Neural progenitor cell (in vitro differentiated cells): ENCODE data around the gene PPIB. TPM values are rescaled to one million over a fixed set of nuclear protein-coding genes. Genes with fewer than 3 reads are reported as not detected.

Source experiments
- DNase-seq: peaks from one replicate; pipeline ENCODE4 v3.0.0-alpha.2; 2016; ENCODE audit warnings: low spot score
- H2AFZ ChIP-seq: fragments of 200-600 bp; sonication (generic); replicated peaks from 2 replicates; pipeline ENCODE4 v1.6.1; 2016; ENCODE audit warnings: antibody characterized with exemption
- H3F3A ChIP-seq: fragments of 200-600 bp; sonication (generic); 2 replicates; pipeline ENCODE4 v1.6.1; 2016; ENCODE audit warnings: antibody characterized with exemption, low read depth
- H3K27ac ChIP-seq: fragments of 200-600 bp; sonication (generic); 2 replicates; pipeline ENCODE4 v1.5.1; 2016; ENCODE audit warnings: mild to moderate bottlenecking
- H3K27me3 ChIP-seq: fragments of 200-600 bp; sonication (generic); 2 replicates; pipeline ENCODE4 v1.6.1; 2016; ENCODE audit warnings: mild to moderate bottlenecking, moderate library complexity
- H3K36me3 ChIP-seq: fragments of 200-600 bp; sonication (generic); 2 replicates; pipeline ENCODE4 v1.5.1; 2016
- H3K4me1 ChIP-seq: fragments of 200-600 bp; sonication (generic); 2 replicates; pipeline ENCODE4 v1.6.1; 2016; ENCODE audit warnings: mixed run types
- H3K4me2 ChIP-seq: fragments of 200-600 bp; sonication (generic); 2 replicates; pipeline ENCODE4 v1.6.1; 2016
- H3K4me3 ChIP-seq: fragments of 200-600 bp; sonication (generic); 2 replicates; pipeline ENCODE4 v1.5.1; 2016
- H3K79me2 ChIP-seq: fragments of 200-600 bp; sonication (generic); 2 replicates; pipeline ENCODE4 v1.6.1; 2016; ENCODE audit warnings: low read depth
- H3K9ac ChIP-seq: fragments of 200-600 bp; sonication (generic); 2 replicates; pipeline ENCODE4 v1.6.1; 2016
- H3K9me3 ChIP-seq: fragments of 200-600 bp; sonication (generic); 2 replicates; pipeline ENCODE4 v1.5.1; 2016; ENCODE audit warnings: low read depth
- H4K20me1 ChIP-seq: fragments of 200-600 bp; sonication (generic); 2 replicates; pipeline ENCODE4 v1.6.1; 2016; ENCODE audit warnings: low read depth
- H3K27ac Mint-ChIP-seq: 3 replicates; pipeline ENCODE4 v1.8.0; 2021; ENCODE audit warnings: mixed read lengths
- H3K27me3 Mint-ChIP-seq: 2 replicates; pipeline ENCODE4 v1.8.0; 2022; ENCODE audit warnings: low read depth, mild to moderate bottlenecking, inconsistent platforms, moderate library complexity, mixed read lengths; ENCODE audit not compliant: insufficient read depth
- H3K36me3 Mint-ChIP-seq: 3 replicates; pipeline ENCODE4 v1.8.0; 2021; ENCODE audit warnings: mixed read lengths
- H3K4me1 Mint-ChIP-seq: 3 replicates; pipeline ENCODE4 v1.8.0; 2021; ENCODE audit warnings: mixed read lengths
- H3K4me3 Mint-ChIP-seq: 3 replicates; pipeline ENCODE4 v1.8.0; 2021; ENCODE audit warnings: mild to moderate bottlenecking, moderate library complexity, mixed read lengths
- H3K9me3 Mint-ChIP-seq: 3 replicates; pipeline ENCODE4 v1.8.0; 2020; ENCODE audit warnings: mixed read lengths
- EZH2 ChIP-seq: fragments of 200-600 bp; sonication (generic); IDR thresholded peaks from 2 replicates; pipeline ENCODE4 v1.6.1; 2017; ENCODE audit warnings: antibody characterized with exemption, mild to moderate bottlenecking, moderate library complexity
- EZH2phosphoT487 ChIP-seq: fragments of 200-600 bp; sonication (generic); IDR thresholded peaks from 2 replicates; pipeline ENCODE4 v1.6.1; 2017; ENCODE audit warnings: antibody characterized with exemption
- total RNA-seq: library from RNA; depleted of rRNA; stranded (reverse); fragments of >200 nt; gene quantifications from 2 replicates; pipeline ENCODE4 v1.2.3, GENCODE V29; 2015; ENCODE audit warnings: low replicate concordance
- TF ChIP-seq, protein P1 (sequence below): fragments of 200-600 bp; sonication (generic); IDR thresholded peaks from 2 replicates; pipeline ENCODE4 v1.5.1; 2017; ENCODE audit warnings: antibody characterized with exemption, mild to moderate bottlenecking

The PPIB gene
- total RNA-seq, 1 donor from 2014 or later = 109 TPM

DNA sequence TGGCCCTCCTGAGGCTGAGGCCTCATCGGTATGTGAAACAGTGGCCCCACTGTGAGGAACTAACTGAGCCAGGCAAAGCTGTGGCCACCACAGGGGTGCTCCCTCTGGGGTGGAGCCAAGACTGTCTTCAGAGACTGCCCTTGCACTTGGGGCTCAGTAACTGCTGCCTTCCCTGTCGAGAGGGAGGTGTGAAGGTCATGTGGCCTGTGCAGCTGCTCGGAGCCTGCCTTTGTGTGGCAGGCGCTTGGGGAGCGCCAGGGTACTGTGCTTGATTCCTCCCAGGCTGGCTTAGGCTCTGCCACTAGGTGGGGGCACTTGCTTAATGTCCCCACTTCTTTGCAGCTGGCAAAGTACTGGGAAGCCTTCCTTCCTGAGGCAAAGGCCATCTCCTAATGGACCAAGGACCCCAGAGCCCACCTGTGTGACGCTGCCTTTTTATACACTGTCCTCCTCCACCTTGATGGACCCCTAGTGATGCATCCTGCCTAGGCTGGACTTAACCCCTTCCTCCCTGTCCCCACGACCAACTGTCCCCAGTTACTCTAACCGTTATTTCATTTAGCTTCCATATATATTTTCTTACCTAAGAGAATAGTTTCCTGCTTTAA, 25.5 kb downstream of the PPIB start:
- Histone ChIP-seq H3K36me3 (no peaks in the 10 kb centered on the region), H3K9ac (no peak overlapping the region), H3K9me3 (no peaks in the 10 kb centered on the region), H3K79me2 (no peaks in the 10 kb centered on the region), H4K20me1 (no peaks in the 10 kb centered on the region), H3K4me3 (no peak overlapping the region), H2AFZ (no peak overlapping the region), H3F3A (no peaks in the 10 kb centered on the region), H3K27me3 (no peaks in the 10 kb centered on the region), H3K4me1 (no peaks in the 10 kb centered on the region), H3K27ac (no peak overlapping the region), H3K4me2 (no peak overlapping the region)
- H3K36me3 Mint-ChIP-seq = peaks cover 31% of the 10 kb centered on the region
- H3K27me3 Mint-ChIP-seq = peaks cover 5% of the 10 kb centered on the region
- no peak overlapping the region for H3K4me3 Mint-ChIP-seq
- no peak for DNase-seq
- no peak overlapping the region for H3K27ac Mint-ChIP-seq
- H3K4me1 Mint-ChIP-seq = no peaks in the 10 kb centered on the region
- no peaks in the 10 kb centered on the region for H3K9me3 Mint-ChIP-seq
- TF ChIP-seq EZH2phosphoT487 (no peak), EZH2 (no peak)
- TF ChIP-seq, protein P1, sequence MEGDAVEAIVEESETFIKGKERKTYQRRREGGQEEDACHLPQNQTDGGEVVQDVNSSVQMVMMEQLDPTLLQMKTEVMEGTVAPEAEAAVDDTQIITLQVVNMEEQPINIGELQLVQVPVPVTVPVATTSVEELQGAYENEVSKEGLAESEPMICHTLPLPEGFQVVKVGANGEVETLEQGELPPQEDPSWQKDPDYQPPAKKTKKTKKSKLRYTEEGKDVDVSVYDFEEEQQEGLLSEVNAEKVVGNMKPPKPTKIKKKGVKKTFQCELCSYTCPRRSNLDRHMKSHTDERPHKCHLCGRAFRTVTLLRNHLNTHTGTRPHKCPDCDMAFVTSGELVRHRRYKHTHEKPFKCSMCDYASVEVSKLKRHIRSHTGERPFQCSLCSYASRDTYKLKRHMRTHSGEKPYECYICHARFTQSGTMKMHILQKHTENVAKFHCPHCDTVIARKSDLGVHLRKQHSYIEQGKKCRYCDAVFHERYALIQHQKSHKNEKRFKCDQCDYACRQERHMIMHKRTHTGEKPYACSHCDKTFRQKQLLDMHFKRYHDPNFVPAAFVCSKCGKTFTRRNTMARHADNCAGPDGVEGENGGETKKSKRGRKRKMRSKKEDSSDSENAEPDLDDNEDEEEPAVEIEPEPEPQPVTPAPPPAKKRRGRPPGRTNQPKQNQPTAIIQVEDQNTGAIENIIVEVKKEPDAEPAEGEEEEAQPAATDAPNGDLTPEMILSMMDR = no peak

DNA sequence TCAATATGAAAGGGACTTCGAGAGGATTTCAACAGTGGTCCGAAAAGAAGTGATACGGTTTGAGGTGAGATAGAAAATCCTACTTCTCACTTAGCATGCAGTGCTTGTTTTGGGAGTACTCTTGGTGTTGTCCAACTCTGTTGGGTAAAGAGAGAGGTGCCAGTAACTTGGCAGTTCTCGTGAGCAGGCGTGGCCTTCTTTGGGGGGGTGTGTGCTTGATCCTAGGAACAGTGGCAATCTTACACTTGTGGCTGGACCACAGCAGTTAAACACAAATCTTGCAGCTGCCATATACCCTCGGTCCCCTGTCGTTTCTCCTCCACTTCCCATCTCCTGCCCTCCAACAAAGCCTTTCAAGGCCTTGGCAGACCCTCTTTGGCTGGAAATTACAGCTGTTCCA, 26.5 kb downstream of the PPIB start:
- H3K4me1 ChIP-seq = no peaks in the 10 kb centered on the region
- no peaks in the 10 kb centered on the region for H3K27me3 ChIP-seq
- H3K36me3 ChIP-seq = no peaks in the 10 kb centered on the region
- H4K20me1 ChIP-seq = no peaks in the 10 kb centered on the region
- H3F3A ChIP-seq = no peaks in the 10 kb centered on the region
- H2AFZ ChIP-seq = no peak overlapping the region
- H3K4me2 ChIP-seq = no peak overlapping the region
- no peaks in the 10 kb centered on the region for H3K79me2 ChIP-seq
- Mint-ChIP-seq H3K27me3 (peaks cover 6% of the 10 kb centered on the region), H3K4me1 (no peaks in the 10 kb centered on the region), H3K9me3 (no peaks in the 10 kb centered on the region), H3K27ac (no peak overlapping the region), H3K36me3 (peaks cover 34% of the 10 kb centered on the region), H3K4me3 (no peak overlapping the region)
- no peak overlapping the region for H3K4me3 ChIP-seq
- H3K27ac ChIP-seq = no peak overlapping the region
- TF ChIP-seq EZH2phosphoT487 (no peak), EZH2 (no peak)
- TF ChIP-seq, protein P1 = no peak
- H3K9ac ChIP-seq = no peak overlapping the region
- no peak for DNase-seq
- no peaks in the 10 kb centered on the region for H3K9me3 ChIP-seq

DNA sequence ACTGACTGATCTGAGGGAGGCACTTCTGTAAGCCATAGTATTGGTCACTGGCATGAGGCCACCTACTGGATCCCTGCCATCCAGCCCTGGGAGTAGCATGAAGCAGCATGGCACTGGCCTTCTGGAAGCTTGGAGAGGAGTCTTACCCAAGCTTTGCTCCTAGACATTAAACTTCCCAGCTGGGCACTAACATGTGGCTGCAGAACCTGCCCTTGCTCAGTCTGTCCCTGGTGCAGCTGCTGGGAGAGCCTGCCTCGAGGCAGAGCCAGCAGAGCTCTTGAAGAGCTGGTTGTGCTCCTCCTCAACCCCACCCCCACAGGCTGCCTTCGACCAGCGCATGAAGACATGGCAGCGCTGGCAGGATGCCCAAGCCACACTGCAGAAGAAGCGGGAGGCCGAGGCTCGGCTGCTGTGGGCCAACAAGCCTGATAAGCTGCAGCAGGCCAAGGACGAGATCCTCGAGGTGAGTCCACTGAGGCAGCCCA, 28.4 kb downstream of the PPIB start:
- H3K9ac ChIP-seq = no peak overlapping the region
- Mint-ChIP-seq H3K4me3 (no peak overlapping the region), H3K27ac (no peak overlapping the region), H3K9me3 (no peaks in the 10 kb centered on the region), H3K27me3 (peaks cover 2% of the 10 kb centered on the region), H3K36me3 (peaks cover 39% of the 10 kb centered on the region), H3K4me1 (no peaks in the 10 kb centered on the region)
- DNase-seq = no peak
- H4K20me1 ChIP-seq = no peaks in the 10 kb centered on the region
- no peak overlapping the region for H3K4me3 ChIP-seq
- no peak overlapping the region for H3K4me2 ChIP-seq
- H3K4me1 ChIP-seq = no peaks in the 10 kb centered on the region
- no peaks in the 10 kb centered on the region for H3K36me3 ChIP-seq
- no peak overlapping the region for H2AFZ ChIP-seq
- H3K9me3 ChIP-seq = no peaks in the 10 kb centered on the region
- no peaks in the 10 kb centered on the region for H3K27me3 ChIP-seq
- TF ChIP-seq EZH2 = no peak
- TF ChIP-seq, protein P1 = no peak
- TF ChIP-seq EZH2phosphoT487 = no peak
- H3K27ac ChIP-seq = no peak overlapping the region
- no peaks in the 10 kb centered on the region for H3K79me2 ChIP-seq
- H3F3A ChIP-seq = no peaks in the 10 kb centered on the region
